ENCODE measurements around the gene CCDC157.

Gene CCDC157

DNA sequence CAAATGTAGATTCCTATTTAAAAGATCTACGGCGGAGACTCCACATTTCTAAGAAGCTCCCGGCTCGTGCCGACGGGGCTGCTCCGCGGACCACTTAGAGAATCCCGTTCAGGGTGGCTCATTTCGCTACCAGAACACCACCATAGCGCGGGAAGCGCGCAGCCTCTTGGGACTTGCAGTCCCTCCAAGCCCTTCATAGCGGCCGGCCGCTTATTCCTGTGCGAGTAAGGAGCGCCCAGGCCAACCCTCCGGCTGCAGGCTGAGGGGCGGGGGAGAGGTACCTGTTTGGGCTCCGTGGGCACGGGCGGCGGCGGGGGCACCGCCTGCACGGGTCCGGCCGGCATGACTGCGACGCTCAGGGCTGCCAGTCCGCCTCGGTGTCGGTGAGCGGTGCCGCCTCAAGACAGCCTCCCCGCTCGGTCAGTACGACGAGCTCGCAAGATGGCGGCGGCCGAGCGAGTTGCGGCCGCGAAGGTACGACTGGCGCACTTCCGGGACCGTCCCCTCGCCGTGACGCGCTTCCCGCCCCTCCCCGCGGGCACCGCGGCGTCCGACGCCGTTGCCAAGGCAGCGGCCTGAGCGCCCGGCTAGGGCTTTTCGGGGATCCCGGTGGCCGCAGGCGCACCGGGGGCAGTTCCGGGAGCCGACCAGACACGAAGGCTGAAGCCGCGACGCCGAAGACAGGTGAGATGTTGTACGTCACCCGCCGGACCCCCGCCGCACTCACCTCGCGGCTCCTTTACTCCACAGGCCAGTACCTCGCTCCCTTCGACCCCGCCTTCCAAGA is at the start of gene CCDC157, which contains the start of gene SF3A1:
Gene CCDC157, plus strand, starts transcription at position 559 of the 787 bp plus-strand sequence. CDS start 8,994 bp downstream, outside the sequence.
Gene SF3A1, minus strand, starts transcription at position 446 of the 787 bp plus-strand sequence. Its CDS starts 102 bp downstream, at position 344.
- DNase-seq (ENCODE audit: insufficient read length, low spot score) (peak; percentile 94), FAIRE-seq (peak; percentile 96)

DNA sequence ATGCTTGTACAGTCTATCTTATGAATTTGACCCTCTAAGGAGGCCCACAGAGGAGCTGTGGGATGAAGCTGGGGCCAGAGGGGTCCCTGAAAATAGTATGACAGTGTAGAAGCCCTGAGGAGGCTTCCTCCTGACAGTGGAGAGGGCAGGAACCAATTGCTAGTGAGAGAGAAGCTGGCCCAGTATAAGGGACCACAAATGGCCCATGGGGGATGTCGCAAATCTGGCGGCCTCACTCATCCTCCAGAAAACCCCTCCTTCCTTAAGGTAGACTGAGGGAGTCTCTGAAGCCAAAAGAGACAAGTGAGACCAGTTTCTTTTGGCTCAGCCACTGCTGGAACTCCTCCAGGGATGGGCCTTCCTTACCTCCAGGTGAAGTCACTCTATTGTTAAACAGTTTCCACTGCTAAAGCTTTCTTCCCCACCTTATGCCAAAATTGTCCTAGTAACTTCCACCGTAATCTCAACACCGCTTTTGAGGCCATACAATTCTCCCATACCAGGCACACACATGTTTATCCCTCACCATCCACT is 49.7 kb upstream of the CCDC157 start:
- FAIRE-seq (peak; percentile 68), DNase-seq (ENCODE audit: insufficient read length, low spot score) (no peak)

DNA sequence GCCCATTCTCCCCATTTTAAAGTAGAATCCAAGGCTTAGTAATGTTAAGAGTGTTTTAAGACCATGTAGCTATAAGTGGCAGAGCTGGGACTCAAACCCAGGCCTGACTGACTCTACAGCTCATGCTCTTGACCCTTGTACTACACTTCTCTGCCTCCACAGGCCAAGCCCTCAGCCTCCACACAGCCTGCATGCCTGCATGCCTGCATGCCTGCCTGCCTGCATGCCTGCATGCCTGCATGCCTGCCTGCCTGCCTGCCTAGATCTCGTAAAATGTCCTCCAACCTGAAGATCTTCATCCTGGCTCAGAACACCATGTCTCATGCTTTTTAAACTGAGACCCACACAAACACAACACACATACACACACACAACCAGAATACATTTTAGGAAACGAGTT is 48.7 kb upstream of the CCDC157 start:
- no peak for FAIRE-seq
- no peak for DNase-seq (ENCODE audit: insufficient read length, low spot score)

DNA sequence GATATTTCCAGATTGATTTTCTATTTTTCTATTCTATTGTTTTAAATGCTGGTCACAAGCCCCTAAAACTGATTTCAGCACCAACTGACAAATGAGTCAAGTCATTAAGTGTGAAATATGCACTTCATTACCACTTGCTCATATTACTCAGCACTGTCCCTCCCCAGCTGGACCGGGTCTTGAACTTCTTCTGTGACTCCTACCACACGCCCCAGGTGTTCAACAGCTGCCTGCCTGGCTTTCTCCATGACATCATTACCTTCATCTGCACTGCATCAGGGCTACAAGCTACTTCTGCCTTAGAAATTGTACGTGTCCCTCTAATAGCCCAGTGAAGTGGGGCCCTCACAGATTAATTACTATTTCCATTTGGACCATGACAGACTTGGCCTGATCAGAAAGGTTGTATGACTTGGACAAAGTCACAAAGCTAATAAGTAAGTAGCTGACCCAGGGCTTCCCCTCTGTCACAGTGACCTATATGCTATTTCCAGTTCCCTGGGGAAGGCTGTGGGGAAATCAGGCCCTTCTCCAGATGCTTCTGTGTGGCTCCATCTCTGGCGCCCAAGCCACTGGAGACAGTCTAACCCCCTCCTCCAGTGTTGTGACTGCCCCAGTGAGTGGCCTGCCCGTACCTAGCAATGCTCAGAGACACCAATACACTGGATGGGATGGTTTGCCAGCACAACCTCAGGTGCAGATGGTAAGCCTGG is 48.1 kb upstream of the CCDC157 start:
- peak; percentile 91 for FAIRE-seq
- no peak for DNase-seq (ENCODE audit: insufficient read length, low spot score)

DNA sequence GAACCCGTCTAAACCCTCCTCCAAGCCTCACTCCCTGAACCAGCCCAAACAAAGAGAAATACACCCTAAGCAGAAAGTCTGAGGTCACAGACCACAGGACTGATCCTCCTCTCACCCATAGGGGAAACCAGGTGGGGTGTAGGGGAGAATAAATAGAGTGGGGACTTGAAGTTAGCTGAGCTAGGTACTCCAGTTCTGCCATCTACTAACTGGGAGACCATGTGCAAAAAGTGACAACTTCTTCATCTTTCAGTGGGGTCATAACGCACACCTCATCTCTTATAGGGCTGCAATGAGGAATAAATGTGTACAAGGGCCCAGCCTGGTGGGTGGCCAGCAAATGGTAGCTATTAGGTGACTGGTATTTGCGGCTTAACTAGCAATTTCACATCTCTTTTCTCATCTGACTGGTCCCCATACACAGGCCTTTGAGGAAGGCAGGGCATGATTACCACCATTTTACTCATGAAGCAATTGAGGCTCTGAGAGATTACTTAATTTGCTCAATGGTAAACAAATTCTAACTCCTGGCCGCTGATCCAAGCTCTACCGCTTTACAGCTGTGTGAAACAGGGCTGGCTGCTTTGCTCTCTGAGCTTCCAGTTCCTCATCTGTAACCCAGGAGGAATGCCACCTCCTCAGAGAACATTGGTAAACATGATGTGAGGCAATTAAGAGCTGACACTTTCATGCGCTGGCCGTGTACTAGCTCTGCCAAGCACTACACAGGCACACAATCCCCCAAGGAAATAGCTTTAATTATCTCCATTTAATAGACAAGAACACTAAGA is 46.7 kb upstream of the CCDC157 start:
- FAIRE-seq: peak; percentile 93

DNA sequence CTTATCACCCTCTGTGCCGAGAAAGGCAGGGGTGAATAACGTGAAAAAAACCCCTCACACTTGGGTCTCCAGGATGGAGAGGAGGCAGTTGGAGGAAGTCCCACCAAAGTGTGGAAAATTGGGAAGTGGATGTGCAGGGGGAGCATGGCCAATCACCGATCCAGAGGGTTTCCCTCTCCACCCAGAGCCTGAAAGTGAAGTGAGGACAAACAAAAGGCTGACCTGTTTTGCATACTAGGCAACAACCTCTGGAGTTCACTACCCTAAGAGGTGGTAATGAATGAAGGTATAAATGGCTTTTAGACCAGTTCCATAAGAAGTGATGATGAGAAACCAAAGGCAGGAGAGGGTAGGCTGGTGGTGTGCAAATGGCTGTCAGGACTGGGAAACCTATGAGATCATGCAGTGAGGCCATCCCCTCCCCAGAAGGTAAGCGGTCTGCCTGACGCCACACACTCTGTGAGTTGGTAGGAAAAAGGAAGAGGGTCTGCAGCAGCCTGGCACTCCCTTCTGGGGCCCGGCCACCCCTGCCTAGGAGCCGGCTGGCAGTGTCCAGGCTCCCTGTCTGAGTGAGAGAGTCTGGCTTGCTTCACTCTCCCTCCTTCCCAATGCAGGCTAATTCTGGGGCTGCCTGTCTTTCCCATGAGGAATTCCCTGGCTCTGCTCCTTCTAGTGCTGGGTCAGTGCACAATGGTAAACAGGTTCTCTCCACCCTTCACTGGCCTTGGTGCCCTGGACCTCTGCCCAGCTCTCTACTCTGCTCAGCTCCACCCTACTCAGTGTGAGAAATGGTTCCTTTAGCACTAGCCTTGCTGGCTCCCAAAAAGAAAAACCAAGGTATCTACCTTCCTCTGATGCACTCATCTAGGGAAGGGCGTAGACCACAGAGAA is 45.7 kb upstream of the CCDC157 start:
- FAIRE-seq: no peak
- DNase-seq (ENCODE audit: insufficient read length, low spot score): no peak

More for the DNA sequence above, 46.7 kb upstream of the CCDC157 start:
- no peak for DNase-seq (ENCODE audit: insufficient read length, low spot score)

DNA sequence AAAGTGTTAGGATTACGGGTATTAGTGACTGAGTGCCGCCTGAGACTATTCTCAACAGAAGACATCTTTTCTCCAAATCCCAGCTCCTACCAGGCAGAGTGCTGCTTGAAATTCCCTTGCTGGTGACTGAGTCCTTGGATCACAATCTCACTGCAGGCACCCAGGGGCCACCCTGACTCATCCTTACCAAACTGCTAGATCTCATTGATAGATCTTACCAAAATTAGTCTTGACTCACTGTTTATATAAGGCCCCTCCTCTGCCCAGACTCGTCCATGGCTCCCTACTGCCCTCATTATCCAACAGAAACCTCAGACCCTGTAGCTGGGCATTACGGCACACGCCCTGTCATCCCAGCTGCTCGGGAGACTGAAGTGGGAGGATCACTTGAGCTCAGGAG is 44.8 kb upstream of the CCDC157 start:
- no peak for FAIRE-seq
- no peak for DNase-seq (ENCODE audit: insufficient read length, low spot score)

DNA sequence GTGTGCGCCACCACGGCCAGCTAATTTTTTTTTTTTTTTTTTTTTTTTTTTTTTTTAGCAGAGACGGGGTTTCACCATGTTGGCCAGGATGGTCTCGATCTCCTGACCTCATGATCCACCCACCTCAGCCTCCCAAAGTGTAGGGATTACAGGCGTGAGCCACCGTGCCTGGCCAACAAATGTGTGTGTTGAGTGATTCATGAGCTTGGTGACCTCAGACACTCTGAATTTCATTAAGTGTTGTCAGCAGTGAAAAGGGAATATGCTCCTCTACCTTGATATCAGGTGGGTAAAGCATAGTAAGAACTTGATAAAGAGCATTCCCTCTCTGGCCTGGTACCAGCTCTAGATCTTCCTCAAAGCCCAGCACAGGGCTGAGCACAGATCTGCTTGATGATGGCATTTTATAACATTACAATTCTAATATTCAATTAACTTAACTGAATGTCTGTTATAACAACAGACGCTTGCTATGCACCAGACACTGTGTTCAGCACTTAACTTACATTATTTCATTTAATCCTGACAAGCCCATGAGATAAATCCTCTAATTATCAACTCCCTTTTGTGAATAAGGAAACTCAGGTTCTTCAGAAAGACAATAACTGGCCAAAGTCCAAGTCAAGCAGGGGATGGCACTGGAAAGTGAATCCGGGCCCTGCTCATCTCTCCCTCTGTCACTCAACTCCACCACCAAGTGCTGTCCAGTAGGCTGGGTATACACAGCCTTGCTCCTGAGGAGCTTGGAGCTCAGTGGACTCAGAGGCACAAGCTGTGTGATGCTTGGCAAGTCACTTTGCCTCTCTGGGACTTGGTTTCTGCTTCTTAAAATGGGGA is 43.1 kb upstream of the CCDC157 start:
- FAIRE-seq (peak; percentile 4), DNase-seq (ENCODE audit: insufficient read length, low spot score) (no peak)

DNA sequence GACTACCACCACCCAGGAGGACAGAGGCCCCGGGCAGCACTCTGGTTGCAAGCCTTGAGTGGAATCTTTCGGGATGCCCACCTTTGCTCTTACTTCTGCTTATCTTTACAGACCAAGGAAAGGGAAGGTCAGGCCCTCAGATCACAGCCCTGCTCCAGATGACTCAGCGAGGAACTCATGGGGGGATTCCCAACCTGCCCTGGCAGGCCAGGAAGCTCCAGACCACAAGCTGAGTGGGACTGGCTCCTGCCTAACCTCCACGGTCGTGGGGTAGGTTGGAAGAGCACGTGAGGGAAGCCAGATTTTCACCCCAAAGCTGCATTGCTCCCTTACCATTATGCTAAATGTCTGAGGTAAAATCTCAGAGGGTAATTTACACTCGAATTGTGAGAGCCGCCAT is 41.9 kb upstream of the CCDC157 start:
- FAIRE-seq (no peak), DNase-seq (ENCODE audit: insufficient read length, low spot score) (no peak)

DNA sequence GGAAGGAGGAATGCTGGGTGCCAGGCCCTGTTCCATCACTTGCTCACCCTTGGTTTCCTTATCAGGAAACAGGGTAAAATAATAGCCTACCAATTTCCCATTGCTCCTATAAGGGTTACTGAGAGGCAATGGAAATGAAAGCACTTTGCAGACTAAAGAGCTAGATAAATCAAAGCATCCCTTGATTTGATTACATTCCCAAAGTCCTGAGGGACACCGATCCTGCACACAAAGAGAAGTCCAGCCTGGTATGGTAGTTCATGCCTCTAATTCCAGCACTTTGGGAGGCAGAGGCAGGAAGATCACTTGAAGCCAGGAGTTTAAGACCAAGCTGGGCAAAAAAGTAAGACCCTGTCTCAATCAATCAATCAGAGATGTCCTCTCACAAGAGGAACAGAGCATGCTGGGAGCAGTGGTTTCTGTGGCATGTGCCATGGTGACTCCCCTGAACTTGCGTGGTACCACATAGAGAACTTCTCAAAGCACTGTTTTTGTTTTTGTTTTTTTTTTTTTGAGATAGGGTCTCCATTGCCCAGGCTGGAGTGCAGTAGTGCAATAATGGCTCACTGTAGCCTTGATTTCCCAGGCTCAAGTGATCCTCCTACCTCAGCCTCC is 40.7 kb upstream of the CCDC157 start:
- DNase-seq (ENCODE audit: insufficient read length, low spot score): no peak
- FAIRE-seq: no peak

DNA sequence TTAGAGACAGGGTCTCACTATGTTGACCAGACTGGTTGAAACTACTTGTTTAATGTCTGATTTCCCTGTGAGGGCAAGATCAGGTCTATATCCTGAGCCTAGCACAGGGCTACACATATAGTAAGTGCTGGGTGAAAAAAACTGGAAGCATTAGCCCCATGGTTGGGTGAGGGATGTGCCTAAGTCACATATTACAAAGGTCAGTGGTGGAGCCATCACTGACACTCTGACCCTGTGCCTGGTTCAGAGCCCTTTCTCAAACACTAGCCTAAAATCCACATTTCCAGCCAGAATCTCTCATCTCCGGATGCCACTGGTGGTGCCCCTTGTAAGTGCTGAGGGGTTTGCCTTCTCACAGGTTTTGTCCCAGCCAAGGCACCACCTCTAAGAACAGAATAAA is 39.0 kb upstream of the CCDC157 start:
- DNase-seq (ENCODE audit: insufficient read length, low spot score) (no peak), FAIRE-seq (no peak)

DNA sequence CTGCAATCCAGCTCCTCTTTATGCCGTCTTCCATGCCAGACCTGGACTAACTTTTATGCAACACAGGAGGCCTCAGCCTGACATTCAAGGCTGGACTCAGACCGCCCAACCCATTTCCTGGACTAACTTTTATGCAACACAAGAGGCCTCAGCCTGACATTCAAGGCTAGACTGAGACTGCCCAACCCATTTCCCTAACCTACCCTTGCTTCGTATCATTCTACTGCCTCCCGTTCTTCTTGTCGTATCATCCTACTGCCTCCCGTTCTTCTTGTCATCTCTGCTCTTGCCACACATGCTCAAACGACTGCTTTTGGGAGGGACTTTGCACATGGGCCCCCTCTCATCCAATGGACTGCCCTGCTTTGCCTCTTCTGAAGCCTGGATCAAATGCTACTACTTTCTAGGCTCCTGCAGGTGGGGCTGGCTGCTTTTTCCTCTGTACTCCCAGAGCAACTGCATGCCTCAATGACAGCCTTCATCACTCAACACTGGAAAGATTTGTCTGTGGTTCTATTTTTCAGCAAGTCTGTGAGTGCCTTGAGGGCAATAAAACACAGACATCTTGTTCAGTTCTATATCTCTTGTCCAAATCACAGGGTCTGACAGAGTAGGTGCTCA is 37.9 kb upstream of the CCDC157 start:
- no peak for DNase-seq (ENCODE audit: insufficient read length, low spot score)
- no peak for FAIRE-seq

DNA sequence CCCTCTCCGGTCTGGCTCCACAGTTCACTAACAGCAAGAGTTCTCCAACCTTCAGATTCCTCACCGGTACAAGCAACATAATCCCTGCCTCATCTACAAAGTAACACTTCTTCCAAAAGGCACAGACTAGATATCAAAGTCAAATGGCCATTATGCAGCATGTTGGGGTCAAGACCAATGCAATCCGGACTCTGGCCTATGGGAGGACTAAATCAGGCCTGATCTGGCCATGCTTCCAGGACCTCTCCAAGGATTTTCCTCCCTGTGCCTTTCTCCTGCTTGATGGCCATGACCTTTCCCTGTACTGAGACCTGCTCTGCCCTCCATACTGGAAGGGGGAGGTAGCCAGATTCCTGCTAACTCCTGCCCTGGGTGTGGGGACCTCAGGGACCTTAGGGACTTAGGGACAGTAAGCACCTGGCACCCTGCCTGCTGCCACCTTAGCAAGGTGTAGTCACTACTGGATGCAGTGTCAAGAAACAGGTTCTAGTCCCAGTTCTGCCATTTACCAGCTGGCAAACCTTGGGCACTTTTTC is 36.7 kb upstream of the CCDC157 start:
- FAIRE-seq: no peak
- no peak for DNase-seq (ENCODE audit: insufficient read length, low spot score)

DNA sequence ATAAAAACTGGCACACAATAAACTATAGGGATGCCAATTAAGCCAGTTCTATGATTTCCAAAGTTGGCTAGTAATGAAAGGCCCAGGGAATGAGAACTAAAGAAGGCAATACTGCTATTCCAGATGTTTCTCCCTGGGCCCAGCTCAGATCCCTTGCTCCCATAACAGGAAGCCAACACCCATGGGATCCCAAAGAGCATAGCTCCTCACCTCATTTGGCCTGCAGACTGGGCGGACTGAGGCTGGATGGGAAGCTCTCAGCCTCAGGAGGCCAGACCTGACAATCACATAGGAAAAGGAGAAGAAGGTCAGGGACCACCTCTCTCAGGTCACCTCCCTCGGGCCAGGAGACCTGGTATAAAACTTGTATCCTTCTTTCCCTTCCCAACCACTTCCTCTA is 35.3 kb upstream of the CCDC157 start:
- DNase-seq (ENCODE audit: insufficient read length, low spot score): no peak
- no peak for FAIRE-seq

DNA sequence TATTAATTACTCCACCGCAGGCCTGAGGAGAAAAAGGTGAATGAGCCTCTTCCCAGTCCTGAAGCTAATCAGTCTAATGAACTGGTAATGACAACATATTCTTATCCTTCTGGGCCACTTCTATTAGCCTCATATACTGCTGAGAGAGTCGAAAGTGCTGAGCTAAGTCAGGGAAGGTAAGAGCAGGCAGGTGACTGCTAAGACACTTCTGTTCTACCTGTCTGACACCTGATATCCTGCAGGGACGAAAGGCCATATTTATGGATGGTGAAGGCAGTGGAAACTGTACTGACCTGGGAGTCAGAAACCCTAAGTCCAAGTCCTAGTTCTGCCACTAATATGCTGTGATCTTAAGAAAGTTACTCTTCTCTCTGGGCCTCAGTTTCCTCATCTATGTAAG is 33.6 kb upstream of the CCDC157 start:
- no peak for FAIRE-seq
- DNase-seq (ENCODE audit: insufficient read length, low spot score): no peak

DNA sequence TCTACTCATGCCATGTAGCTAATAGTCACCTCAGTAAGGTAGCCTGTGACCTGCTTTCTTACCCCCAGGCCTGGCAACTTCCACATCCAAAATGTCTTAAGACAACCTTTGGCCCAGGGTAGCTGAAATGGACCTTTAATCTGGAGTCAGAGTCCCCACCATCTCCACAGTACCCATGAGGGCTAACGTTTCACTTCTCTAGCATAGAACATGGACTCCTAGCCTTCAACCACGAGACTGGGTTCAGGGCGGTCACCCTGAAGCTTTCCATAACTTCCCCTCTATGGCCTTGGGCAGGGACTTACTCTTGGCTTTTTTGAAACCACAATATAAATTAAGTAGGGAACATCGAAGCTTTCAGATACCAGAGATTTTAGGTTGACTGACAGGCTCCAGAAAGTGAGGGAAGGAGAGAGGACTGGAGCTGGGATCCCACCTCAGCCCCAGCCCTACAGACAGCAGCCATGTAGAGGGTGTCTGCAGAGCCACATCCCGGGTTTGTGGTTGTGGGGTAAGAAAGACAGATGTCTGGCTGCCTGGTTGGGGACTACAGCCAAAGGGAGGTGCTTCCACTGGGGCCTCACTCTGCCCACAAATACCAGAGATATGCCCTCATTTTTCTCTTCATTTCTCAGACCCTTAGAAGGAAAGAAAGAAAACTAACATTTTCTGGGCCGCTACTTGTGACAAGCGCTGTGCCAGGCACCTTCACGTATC is 32.6 kb upstream of the CCDC157 start:
- FAIRE-seq: no peak
- no peak for DNase-seq (ENCODE audit: insufficient read length, low spot score)

DNA sequence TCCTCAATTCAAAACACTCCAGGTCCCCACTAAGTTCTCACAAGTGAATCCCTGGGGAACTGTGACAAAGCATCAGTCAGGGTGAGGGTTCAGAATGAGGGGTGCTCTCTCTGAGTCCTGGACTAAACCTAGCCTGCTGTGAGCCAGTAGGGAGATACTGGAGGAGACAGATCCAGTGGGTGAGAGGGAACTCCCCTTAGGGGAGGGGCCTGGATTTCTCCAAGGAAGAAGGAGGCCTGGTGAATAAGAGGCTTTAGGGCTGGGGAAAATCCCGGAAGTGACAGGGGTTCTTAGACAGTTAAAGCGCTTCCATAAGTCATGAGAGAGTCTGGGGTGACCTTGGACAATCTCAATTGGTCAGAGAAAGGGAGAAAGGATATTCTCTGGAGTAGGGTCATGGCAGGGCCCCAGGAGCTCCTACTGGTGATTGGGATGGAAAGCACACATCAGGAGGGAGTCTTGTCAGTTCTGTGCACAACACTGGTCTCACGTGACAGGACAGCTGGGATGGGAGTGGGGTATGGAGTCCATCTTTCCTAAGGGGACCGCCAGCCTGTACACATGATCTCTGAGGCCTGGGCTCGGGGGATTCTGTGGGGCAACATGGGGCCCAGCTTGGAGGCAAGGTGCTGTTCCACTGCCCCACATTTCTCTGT is 31.6 kb upstream of the CCDC157 start:
- peak; percentile 54 for FAIRE-seq
- DNase-seq (ENCODE audit: insufficient read length, low spot score): no peak
